GM12872 (cell line): Measurements from ENCODE around the gene OSBPL2.

Experiments
- CTCF ChIP-seq: IDR thresholded peaks from 3 replicates; pipeline ENCODE4 v1.5.1; 2011; ENCODE audit warnings: low read depth, mild to moderate bottlenecking, low read length, moderate library complexity; ENCODE audit not compliant: insufficient read depth

The OSBPL2 gene

DNA sequence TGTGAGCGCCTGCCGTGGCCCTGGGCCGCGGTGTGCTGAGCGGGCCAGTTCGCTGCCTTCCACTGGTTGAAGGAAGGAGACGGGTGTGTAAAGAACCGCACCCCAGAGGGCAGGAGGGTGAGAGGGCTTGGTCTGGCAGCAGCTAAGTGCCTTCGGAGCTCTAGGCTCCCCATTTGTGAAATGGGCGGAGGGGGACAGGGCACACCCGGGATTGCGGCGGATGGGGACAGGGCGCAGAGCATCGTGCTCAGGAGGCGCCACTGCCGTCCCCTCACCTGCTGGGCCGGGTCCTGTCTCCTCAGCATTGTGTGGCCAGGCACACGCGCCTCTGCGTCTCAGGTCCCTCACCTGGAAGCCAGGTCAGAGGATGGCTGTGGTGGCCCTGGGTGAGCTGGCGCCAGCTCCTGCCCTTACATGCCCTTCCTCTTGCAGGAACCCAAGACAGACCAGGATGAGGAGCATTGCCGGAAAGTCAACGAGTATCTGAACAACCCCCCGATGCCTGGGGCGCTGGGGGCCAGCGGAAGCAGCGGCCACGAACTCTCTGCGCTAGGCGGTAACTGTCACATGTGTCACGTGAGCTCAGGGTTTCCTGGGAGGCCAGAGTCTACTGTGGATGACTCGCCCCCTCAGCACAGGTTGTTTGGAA is 67.6 kb downstream of the OSBPL2 start:
- TF ChIP-seq CTCF = no peak

DNA sequence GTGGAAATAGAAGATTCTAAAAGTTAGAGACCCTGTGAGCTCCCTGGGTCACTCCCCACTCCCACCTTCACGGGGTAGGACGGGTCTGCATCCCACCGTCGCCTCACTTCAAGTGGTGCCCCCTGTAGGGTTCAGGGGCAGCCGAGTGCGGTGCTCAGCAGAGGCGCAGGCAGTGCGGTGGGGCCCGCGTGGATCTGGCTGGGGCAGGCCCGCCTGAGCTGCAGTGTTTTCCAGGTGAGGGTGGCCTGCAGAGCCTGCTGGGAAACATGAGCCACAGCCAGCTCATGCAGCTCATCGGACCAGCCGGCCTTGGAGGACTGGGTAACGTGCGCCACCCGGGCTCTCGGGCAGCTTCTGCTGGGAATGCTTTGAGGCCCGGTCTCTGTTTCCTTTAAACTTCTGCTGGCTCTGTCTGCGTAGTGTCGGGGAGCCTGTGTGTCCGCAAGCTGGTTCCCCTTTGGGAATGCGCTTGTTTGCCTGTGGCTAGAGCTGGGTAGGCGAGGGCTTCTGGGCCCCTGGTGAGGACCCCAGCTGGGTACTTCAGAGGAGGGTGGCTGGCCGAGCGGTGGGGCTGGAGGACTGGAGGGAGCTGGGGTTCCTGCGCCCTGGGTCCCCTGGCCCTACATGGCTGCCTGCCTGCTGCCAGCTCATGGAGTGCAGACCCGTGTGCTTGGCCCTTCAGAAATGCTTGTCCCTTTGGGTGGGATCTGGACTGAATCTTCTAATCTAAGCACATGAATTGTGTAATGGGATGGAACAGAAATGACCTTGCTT is 68.3 kb downstream of the OSBPL2 start:
- TF ChIP-seq CTCF = no peak

GRCh38 chr20:62307226-62308101 is 69.1 kb downstream of the OSBPL2 start:
- no peak for TF ChIP-seq CTCF

GRCh38 chr20:62308102-62308822 is 69.9 kb downstream of the OSBPL2 start:
- no peak for TF ChIP-seq CTCF

- TF ChIP-seq CTCF = no peak
Measured at GRCh38 chr20:62309198-62309944, 71.0 kb downstream of the OSBPL2 start.

GRCh38 chr20:62309947-62310756 is 71.8 kb downstream of the OSBPL2 start:
- TF ChIP-seq CTCF = no peak
